Activated CD8-positive, alpha-beta memory T cell treated with anti-CD3 and anti-CD28 coated beads for 4 hours (primary cell): Measurements from ENCODE around the gene MT1B.
"Not testable (repeated sequence)": the region's sequence is repeated elsewhere in the genome, so short reads cannot be mapped to it uniquely, and the experiment has no call there.

ENCODE experiments used
- DNase-seq, 2 donors: peaks; one replicate each; pipeline ENCODE4 v3.0.0-alpha.2; 2020; ENCODE audit warnings: low read depth in 2 of 2

The MT1B gene

GRCh38 chr16:56637814-56638750, 13.6 kb upstream of the MT1B start, which contains the start of gene MT1A:
Gene MT1A, plus strand, starts transcription at chr16:56638666. Its CDS starts 73 bp downstream, at chr16:56638739.
- no peak for DNase-seq

GRCh38 chr16:56639045-56639444, 12.6 kb upstream of the MT1B start:
- no peak for DNase-seq

- no peak for DNase-seq
Measured at GRCh38 chr16:56640076-56640475, 11.6 kb upstream of the MT1B start.

- DNase-seq: no peak
Measured at GRCh38 chr16:56641166-56641565, 10.5 kb upstream of the MT1B start.

- peak; percentile 43 for DNase-seq
Measured at GRCh38 chr16:56643080-56643778, 8.5 kb upstream of the MT1B start.

- no peak for DNase-seq
Measured at GRCh38 chr16:56643833-56644232, 7.9 kb upstream of the MT1B start.

GRCh38 chr16:56645311-56645710, 6.4 kb upstream of the MT1B start:
- DNase-seq: no peak

- no peak for DNase-seq
Measured at GRCh38 chr16:56645838-56646237, 5.8 kb upstream of the MT1B start.

GRCh38 chr16:56647641-56648431, 3.9 kb upstream of the MT1B start:
- DNase-seq: no peak

GRCh38 chr16:56649271-56649670, 2.4 kb upstream of the MT1B start:
- no peak for DNase-seq

- DNase-seq: no peak
Measured at GRCh38 chr16:56649820-56650219, 1.9 kb upstream of the MT1B start.

GRCh38 chr16:56652600-56652999, 914 bp downstream of the MT1B start:
- no peak for DNase-seq

- no peak for DNase-seq
Measured at GRCh38 chr16:56653218-56653617, 1.5 kb downstream of the MT1B start.

- peak in 1 of 2 donors; percentile 42 for DNase-seq
Measured at GRCh38 chr16:56657555-56658326, 6.1 kb downstream of the MT1B start, which contains the start of gene MT1F. Gene MT1F, plus strand, starts transcription at chr16:56657959. Its CDS starts 100 bp downstream, at chr16:56658059.

GRCh38 chr16:56658327-56658875, 6.7 kb downstream of the MT1B start:
- no peak for DNase-seq

GRCh38 chr16:56662357-56663354, 11.0 kb downstream of the MT1B start:
- DNase-seq: no peak

- DNase-seq: no peak
Measured at GRCh38 chr16:56664506-56664905, 12.8 kb downstream of the MT1B start.

- not testable (repeated sequence) for DNase-seq
Measured at GRCh38 chr16:56665286-56666261, 13.9 kb downstream of the MT1B start.
